Skeletal muscle cell (primary cell): Measurements from ENCODE around the gene FAM174A.
A peak's percentile ranks its signal among the peaks of the same experiment; 100 is the strongest.
"Not testable (repeated sequence)": the region's sequence is repeated elsewhere in the genome, so short reads cannot be mapped to it uniquely, and the experiment has no call there.

Experiments used
- DNase-seq: peaks from one replicate; pipeline ENCODE4 v3.0.0-alpha.2; 2010; ENCODE audit warnings: low read depth
- H3K4me3 ChIP-seq: 2 replicates; pipeline ENCODE4 v1.5.1; 2011; ENCODE audit warnings: low read depth, mild to moderate bottlenecking, control low read depth, low read length, moderate library complexity

Gene FAM174A

DNA sequence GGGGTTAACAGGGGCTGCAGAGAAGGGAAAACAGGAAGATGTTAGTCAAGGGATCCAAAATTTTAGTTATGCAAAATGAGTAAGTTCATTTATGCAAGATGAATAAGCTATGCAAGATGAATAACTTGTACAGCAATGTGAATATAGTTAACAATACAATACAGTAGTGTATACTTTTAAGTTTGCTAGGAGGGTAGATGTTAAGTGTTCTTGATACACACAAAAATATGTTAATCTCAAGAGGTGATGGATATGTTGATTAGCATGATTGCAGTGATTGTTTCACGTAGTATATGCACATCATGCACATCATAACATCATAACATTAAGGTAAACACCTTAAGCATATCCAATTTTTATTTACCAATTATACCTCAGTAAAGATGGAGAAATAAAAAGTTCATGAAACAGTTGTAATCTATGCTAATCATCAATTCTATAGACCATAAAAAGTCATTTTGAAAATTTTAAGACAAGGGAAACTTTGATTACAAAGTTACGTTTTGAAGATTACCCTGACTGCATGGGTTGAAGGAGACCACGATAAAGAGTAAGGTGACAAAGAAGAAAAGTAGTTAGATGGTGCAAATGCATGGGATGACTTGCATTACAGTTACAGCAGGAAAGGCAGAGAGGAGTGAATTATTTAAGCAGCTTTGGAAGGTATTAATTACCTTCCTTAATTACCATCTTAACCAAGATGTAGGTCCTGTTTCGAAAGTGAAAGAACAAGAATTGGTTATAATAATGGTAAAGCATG, 31.4 kb downstream of the FAM174A start:
- no peak for DNase-seq
- H3K4me3 ChIP-seq, result no peak overlapping the region

GRCh38 chr5:100574716-100575115, 39.5 kb downstream of the FAM174A start:
- no peak for DNase-seq
- no peak overlapping the region for H3K4me3 ChIP-seq

GRCh38 chr5:100575815-100576214, 40.6 kb downstream of the FAM174A start:
- H3K4me3 ChIP-seq, result no peak overlapping the region
- no peak for DNase-seq

GRCh38 chr5:100576217-100576751, 41.1 kb downstream of the FAM174A start:
- no peak overlapping the region for H3K4me3 ChIP-seq
- DNase-seq, result no peak

DNA sequence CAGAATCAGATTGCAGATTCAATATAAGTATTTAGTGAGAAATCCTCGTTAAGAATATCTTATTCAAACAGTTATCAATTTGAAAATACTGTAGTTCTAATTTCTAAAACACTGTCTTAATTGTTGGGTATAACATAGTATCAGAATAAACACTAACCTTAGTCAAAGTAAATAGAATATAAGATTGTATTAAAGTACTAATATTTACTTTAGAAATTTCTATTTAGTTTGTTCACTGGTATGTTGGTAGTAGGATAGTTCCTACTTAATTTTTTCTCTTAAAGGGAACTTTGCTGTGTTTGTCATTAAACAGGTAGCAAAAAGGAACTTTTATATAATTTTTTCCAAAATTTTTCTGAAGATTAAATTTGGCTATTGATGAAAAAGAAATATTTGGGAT, 42.3 kb downstream of the FAM174A start:
- no peak for DNase-seq
- no peak overlapping the region for H3K4me3 ChIP-seq

DNA sequence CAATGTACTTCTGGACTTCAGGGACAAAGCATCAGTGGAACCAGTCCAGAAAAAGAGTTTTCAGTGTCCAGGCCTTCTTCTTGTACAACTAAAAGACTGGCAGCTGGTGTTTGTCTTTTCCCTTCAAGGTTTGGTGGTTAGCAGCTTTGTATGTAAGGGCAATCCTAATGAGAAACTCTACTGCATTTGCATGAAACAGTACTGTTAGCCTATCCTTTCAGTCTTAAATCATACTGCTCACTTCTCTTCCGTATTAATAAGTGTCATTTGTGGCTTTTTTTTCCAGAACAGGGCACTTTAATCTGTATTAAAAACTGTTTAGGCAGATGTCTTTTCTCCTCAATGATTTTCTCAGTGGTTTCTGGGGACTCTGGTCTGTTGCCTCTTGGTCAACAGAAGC, 48.9 kb downstream of the FAM174A start:
- DNase-seq, result no peak
- H3K4me3 ChIP-seq, result no peak overlapping the region

DNA sequence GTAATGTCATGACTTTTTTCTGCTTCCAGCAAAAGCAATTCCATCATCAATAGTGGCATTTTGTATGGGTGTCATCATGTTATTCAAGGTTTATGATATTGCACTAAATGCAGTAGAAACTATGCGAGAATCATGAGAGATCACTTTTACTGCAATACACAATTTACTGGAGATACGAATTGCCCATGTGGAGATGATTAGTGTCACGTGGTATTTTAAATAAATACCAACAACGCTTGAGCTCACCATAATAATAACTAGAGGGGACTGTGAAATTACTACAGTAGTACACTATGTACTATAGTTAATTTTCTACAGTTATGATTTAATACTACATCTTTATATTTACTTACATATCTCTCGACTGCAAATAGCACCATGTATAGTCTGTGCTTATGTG, 49.7 kb downstream of the FAM174A start:
- no peak overlapping the region for H3K4me3 ChIP-seq
- no peak for DNase-seq

- no peak overlapping the region for H3K4me3 ChIP-seq
- no peak for DNase-seq
Observed at GRCh38 chr5:100590867-100591266, 55.7 kb downstream of the FAM174A start.

DNA sequence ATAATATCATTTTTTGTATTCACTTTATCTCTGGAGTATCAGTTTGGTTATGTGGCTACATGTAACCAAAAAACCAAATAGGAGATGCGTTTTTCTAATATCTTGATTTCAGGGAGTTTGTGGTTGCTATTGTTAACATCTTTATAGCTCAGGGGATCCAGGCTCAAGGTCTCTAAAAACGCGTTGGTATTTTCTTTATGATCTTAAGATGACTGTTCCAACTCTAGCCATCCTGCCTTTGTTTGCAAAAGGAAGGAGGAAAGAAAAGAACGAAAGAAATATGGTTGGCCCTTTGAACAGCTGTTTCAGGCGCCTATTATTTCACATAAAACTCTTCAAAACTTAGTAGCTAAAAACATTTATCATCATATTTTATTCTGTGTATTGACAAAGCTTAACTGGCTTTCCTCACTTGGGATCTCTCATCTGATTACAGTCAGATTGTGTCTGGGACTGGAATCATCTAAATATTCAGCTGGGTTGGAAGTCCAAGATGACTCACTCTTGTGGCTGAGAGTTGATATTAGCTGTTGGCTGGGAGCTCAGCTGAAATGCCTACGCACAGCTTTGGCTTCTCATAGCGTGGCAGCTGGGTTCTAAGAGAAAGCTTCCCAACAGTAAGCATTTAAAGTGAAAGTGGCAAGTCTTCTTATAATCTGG, 60.1 kb downstream of the FAM174A start:
- no peak overlapping the region for H3K4me3 ChIP-seq
- DNase-seq, result peak; percentile 89

DNA sequence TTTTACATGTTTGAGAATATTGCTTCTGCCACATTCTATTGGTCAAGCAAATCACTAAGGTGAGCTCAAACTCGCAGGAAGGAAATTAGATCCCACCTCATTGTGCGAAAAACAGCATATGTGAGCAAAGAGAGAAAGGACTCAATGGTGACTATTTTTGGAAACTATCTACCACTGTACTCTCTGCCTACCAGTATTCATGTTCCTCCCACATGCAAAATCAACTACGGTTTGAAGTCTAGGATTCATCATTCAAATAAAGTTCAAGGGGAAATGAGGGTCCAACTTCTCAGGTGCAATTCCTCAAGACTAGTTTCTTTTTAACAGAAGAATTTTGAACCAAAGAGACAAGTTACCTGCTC, 60.6 kb downstream of the FAM174A start:
- no peak for DNase-seq
- no peak overlapping the region for H3K4me3 ChIP-seq

DNA sequence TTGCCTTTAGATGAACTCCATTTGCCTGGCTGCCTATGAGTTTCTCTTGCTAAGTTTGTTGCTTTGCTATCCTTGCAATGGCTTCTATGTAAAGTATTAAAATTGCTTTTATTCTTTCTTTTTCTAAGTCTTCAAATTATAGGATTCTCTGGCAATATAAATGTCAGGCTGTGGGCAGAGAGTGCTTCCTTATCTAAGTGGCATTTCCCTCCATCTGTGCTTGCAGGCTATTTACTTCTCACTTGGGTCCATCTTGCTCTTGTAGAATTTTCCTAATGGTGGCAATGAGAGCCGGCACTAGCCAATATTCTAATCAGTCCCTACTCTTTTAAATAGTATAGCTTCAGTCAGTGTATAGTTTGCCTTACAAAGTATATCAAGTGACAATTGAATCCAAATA, 63.3 kb downstream of the FAM174A start:
- H3K4me3 ChIP-seq, result no peak overlapping the region
- DNase-seq, result no peak

DNA sequence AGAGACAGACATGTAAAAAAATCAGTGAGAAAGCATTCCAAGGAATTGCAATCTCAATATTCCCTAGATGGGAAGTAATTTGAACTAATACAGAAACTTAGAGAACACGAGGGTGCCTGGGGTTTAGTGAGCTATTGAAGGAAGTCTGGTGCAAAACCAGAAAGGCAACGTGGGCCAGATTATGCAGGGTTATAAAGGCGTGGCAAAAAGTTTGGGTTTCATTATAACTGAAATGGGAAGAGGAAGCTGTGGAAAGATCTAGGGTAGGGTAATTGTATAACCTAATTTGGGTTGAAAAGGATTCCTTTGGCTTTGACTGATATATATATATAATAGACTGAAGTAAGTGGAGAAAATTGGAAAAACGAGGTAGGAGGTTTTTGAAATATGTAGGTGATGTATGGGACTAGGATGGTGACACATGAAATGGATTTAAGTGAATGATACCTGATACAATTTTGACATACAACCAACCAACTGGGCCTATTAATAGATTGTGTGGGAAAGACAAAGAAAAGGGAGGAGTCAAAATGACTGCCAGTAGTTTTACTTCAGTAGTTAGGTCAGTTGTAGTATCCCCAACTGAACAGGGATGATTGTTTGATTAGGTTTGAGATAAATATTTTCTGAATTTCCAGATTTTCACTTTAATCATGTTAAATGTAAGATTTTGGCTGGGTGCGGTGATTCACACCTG, 65.3 kb downstream of the FAM174A start:
- DNase-seq, result no peak
- H3K4me3 ChIP-seq, result no peak overlapping the region

DNA sequence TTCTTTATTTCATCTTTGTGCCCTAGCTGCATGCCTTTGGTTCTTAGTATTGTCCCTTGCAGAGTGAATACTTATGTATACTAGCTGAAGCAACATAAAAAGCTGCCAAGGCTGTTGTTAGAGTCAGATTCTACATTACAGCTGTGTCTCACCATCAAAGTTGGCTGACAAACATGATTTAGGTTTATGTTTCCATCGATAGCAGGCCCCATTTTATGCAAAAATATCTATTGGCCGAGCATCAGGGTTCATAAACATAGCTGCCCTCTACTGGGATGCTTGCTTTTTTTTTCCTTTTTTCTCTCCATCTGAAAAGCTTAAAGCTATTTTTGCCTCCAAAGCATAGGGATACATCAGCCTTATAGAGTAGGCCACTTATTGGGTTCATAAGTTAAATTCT, 68.0 kb downstream of the FAM174A start:
- DNase-seq, result no peak
- H3K4me3 ChIP-seq, result no peak overlapping the region

DNA sequence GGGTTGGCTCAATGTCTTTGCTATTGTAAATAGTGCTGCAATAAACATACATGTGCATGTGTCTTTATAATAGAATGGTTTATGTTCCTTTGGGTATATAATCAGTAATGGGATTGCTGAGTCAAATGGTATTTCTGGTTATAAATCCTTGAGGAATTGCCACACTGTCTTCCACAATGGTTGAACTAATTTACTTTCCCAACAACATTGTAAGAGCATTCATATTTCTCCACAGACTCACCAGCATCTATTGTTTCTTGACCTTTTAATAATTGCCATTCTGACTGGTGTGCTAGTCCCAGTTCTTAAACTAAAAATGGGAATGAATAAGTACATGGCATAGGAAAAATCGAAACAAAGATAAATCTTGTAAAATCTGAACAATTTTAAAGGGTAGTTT, 68.8 kb downstream of the FAM174A start:
- DNase-seq, H3K4me3 ChIP-seq: not testable (repeated sequence)

DNA sequence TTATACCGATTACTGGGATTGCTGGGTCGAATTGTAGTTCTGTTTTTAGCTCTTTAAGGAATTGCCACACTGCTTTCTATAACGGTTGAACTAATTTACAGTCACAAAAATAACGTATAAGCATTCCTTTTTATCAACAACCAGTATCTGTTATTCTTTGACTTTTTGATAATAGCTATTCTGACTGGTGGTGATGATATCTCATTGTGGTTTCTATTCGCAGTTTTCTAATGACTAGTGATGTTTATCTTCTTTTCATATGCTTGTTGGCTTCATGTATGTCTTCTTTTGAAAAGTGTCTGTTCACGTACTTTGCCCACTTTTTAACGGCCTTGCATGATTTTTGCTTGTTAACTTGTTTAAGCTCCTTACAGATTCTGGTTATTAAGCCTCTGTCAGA, 74.4 kb downstream of the FAM174A start:
- DNase-seq, result no peak
- no peak overlapping the region for H3K4me3 ChIP-seq

GRCh38 chr5:100614308-100614707, 79.1 kb downstream of the FAM174A start:
- no peak for DNase-seq
- no peak overlapping the region for H3K4me3 ChIP-seq

DNA sequence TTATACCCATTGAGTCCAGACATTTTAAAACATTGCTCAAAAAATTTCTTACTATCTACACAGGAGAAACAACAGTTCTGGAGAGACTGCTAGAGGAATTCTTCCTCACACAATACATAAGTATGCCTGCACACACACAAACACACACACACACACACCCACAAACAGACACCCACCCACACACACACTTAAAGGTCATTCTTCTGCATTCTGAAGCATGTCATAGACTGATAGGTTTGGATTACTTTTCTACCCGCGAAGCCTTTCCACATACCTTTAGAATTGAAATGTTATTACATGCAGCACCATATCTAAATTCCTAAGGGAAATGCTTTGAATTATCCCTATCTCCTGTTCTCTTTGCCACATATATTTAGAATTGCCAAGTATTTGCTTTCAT, 80.2 kb downstream of the FAM174A start:
- DNase-seq, result no peak
- no peak overlapping the region for H3K4me3 ChIP-seq

DNA sequence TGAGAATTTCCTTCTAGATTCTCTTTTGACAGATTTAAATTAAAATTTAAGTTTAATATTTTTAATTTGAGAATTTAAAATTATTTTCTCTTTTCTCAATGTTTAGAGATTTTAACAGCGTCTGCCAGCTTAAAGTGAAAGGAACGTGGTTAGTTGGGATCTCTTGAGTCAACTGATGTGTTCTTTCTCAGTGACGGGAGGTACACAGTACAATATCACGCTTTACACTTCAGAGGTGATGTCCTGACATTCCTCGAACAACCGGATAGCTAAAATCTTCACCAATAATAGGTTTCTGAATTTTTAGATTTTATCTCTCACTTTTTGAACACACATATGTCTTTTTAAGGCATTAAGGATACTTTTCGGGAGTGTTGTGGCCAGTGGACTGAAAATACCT, 81.1 kb downstream of the FAM174A start:
- H3K4me3 ChIP-seq, result no peak overlapping the region
- DNase-seq, result no peak

DNA sequence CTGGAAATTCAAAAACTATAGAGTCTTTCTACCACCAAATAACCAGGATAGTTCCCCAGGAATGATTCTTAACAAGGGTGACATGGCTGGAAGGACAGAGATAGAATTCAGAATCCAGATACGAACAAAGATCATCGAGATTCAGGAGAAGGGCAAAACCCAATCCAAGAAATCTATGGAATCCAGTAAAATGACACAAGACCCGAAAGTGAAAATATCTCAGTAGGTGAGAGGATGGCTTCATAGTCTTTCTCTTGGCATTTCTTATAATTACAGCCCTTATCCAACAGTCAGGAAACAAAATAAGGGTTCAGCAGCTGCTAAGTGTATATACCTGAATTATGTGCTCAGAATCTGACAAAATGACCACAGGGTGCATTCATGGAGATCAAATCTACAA, 81.8 kb downstream of the FAM174A start:
- DNase-seq, result no peak

DNA sequence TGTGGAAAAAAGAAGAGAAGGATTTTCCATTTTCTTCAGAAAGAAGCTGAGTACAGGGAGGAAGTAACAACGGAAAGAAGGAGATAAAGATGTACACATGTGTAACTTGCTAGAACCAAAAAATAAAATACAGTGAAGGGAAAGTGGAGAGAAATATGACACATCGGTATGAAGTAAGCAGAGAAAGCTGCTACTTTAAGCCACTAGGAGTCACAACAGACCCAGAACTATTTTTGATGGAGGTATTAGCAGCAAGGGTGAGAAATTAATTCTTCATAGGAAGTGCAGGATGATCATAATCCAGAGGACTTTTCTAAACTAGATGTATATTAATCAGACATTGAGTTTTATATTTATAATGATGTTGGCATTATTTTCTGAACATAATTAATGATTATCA, 88.5 kb downstream of the FAM174A start:
- DNase-seq, result no peak

More for the DNA sequence above, 81.8 kb downstream of the FAM174A start:
- H3K4me3 ChIP-seq, result no peak overlapping the region

More for the DNA sequence above, 88.5 kb downstream of the FAM174A start:
- no peak overlapping the region for H3K4me3 ChIP-seq
